Prostate gland (tissue), 2 donors: ENCODE measurements around the gene PSPN. TPM values are rescaled to one million over a fixed set of nuclear protein-coding genes. Genes with fewer than 3 reads are reported as not detected.
"Not testable (repeated sequence)": the region's sequence is repeated elsewhere in the genome, so short reads cannot be mapped to it uniquely, and the experiment has no call there.

Experiments used
- DNase-seq: peaks from one replicate; pipeline ENCODE4 v3.0.0-alpha.2; 2019; ENCODE audit warnings: low spot score
- H3K27ac ChIP-seq, 2 donors: fragments of 200-600 bp; sonication (generic); 2 replicates each; pipeline ENCODE4 v1.5.1; 2017 to 2019
- H3K27me3 ChIP-seq: fragments of 200-600 bp; sonication (generic); replicated peaks from 2 replicates; pipeline ENCODE4 v1.5.1; 2019; ENCODE audit not compliant: insufficient read depth
- H3K36me3 ChIP-seq, 2 donors: fragments of 200-600 bp; sonication (generic); 1 replicate in 1 of 2; 2 replicates in 1 of 2; pipeline versions ENCODE4 v1.5.1 to v1.8.1; 2017 to 2019
- H3K4me1 ChIP-seq: fragments of 200-600 bp; sonication (generic); replicated peaks from 2 replicates; pipeline ENCODE4 v1.5.1; 2019
- H3K4me3 ChIP-seq, 2 donors: fragments of 200-600 bp; sonication (generic); 2 replicates each; pipeline ENCODE4 v1.5.1; 2017 to 2019
- H3K9me3 ChIP-seq: fragments of 200-600 bp; sonication (generic); 2 replicates; pipeline ENCODE4 v1.5.1; 2017
- POLR2A ChIP-seq: fragments of 450-650 bp; IDR thresholded peaks from one replicate; pipeline ENCODE4 v1.6.1; 2016; ENCODE audit warnings: antibody characterized with exemption, mild to moderate bottlenecking
- POLR2AphosphoS5 ChIP-seq: sonication (generic); formaldehyde crosslinking; IDR thresholded peaks from one replicate; pipeline ENCODE4 v1.6.1; 2017; ENCODE audit warnings: antibody characterized with exemption
- WGBS: methylation state at CpG from one replicate; pipeline ENCODE4 v1.1.5; 2018; 5-methylcytosine and 5-hydroxymethylcytosine counted together
- intact Hi-C: fragments of 100-400 bp; cut with DNase I; formaldehyde crosslinking; loops from one replicate; pipeline ENCODE4 v1.14.2; 2022
- total RNA-seq, 2 donors: library from RNA; depleted of rRNA; stranded (reverse); fragments of >200 nt; gene quantifications; one replicate each; pipeline ENCODE4 v1.1.0, GENCODE V29; 2016
- TF ChIP-seq, protein P1 (sequence below), 4 experiments: fragments of 200-600 bp in 2 of 4; fragments of 450-650 bp in 2 of 4; sonication (generic) in 2 of 4; IDR thresholded peaks; 1 replicate in 3 of 4; 2 replicates in 1 of 4; pipeline ENCODE4 v1.5.1; 2016 to 2019; ENCODE audit warnings: antibody characterized with exemption in 4 of 4, mild to moderate bottlenecking in 2 of 4, moderate library complexity in 2 of 4

The PSPN gene
- total RNA-seq, 2 donors from 2014 or later = 1.1 to 2.2 TPM

DNA sequence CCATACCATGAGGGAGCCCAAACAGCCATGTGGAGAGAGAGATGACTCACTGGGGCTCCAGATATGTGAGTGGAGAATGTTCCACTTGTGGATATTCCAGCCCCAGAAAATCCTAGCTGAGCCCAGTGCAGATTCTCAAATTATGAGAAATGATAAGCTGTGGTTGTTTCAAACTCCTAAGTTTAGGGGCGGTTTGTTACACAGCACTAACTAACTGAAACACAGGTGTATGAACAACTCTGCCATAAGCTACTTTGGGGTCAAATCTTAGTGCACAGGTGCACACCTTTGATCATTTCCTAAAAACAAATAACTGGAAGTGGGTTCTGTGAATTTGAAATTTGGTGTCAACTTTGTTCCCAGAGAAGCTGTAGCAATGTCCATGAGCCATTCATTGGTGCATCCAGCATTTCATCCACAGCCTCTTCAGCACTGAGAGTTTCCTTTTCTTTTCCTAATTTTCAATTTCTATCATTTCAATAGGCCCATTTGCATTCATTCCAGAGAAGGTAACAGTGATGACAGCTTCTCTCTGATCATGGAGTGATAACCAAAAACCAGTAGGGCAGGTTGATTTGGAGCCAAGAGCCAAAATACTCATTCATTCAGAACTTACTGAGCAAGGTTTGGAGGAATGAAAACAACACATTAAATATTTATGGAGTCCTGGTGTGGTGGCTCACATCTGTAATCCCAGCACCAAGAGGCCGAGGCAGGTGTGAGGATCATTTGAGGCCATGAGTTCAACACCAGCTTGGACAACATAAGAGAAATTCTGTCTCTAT lies 23.2 kb downstream of the PSPN start:
- DNase-seq = peak; percentile 74
- H3K4me3 ChIP-seq = no peak overlapping the region
- H3K27me3 ChIP-seq = no peaks in the 10 kb centered on the region
- WGBS = 69% methylated on average over 2 of the region's 2 CpGs
- H3K9me3 ChIP-seq = no peaks in the 10 kb centered on the region
- intact Hi-C loops = no loop called here
- peak overlapping the region; percentile 48 to 86 for H3K27ac ChIP-seq
- no peaks in the 10 kb centered on the region for H3K36me3 ChIP-seq
- TF ChIP-seq POLR2AphosphoS5 = peak; percentile 91
- TF ChIP-seq, protein P1, sequence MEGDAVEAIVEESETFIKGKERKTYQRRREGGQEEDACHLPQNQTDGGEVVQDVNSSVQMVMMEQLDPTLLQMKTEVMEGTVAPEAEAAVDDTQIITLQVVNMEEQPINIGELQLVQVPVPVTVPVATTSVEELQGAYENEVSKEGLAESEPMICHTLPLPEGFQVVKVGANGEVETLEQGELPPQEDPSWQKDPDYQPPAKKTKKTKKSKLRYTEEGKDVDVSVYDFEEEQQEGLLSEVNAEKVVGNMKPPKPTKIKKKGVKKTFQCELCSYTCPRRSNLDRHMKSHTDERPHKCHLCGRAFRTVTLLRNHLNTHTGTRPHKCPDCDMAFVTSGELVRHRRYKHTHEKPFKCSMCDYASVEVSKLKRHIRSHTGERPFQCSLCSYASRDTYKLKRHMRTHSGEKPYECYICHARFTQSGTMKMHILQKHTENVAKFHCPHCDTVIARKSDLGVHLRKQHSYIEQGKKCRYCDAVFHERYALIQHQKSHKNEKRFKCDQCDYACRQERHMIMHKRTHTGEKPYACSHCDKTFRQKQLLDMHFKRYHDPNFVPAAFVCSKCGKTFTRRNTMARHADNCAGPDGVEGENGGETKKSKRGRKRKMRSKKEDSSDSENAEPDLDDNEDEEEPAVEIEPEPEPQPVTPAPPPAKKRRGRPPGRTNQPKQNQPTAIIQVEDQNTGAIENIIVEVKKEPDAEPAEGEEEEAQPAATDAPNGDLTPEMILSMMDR (IDR thresholded peaks at IDR 0.05) = no peak
- no peak for TF ChIP-seq POLR2A
- no peaks in the 10 kb centered on the region for H3K4me1 ChIP-seq

DNA sequence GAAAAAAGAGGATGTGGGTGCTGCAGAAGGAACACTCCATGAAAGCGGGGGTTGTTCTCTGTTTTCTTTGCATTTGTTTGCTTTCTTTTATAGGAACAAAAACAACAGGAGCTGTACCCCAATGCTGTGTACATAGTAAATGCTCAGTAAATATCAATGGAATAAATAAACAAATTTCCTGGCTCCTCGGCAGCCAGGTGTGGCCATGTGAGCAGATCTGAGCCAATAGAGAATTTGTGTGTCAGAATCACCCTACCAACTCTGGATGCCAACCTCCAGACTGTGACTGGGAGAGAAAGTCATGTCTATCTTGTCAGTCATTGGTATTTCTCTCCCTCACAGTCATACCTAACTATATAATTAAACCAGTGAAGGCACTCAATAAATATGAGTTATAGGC lies 25.0 kb downstream of the PSPN start:
- Histone ChIP-seq H3K9me3 (no peaks in the 10 kb centered on the region), H3K36me3 (no peaks in the 10 kb centered on the region), H3K4me1 (no peaks in the 10 kb centered on the region), H3K27me3 (no peaks in the 10 kb centered on the region), H3K27ac (peak overlapping the region; percentile 74 to 86), H3K4me3 (no peak overlapping the region)
- peak; percentile 89 for TF ChIP-seq POLR2AphosphoS5
- no peak for TF ChIP-seq POLR2A
- WGBS = 53% methylated on average over 2 of the region's 2 CpGs
- intact Hi-C loops = no loop called here
- peak; percentile 70 for DNase-seq

DNA sequence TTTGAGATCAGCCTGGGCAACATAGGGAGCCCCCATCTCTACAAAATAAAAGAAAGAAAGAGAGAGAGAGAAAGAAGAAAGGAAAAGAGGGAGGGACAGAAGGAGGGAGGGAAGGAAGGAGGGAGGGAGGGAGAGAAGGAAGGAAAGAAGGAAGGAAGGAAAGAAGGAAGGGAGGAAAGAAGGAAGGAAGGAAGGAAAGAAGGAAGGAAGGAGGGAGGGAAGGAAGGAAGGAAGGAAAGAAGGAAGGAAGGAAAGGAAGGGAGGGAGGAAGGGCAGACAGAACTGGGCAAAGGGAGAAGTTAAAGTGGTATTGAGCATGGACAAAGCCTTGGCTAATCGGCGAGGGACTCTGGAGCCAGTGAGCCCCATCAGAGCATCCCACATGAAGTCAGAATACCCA lies 26.5 kb downstream of the PSPN start:
- intact Hi-C loops, H3K27me3 ChIP-seq, H3K9me3 ChIP-seq, H3K4me1 ChIP-seq, DNase-seq, H3K4me3 ChIP-seq, H3K36me3 ChIP-seq: not testable (repeated sequence)
- WGBS = 88% methylated on average over 2 of the region's 2 CpGs
- peak overlapping the region in 1 of 2 donors; percentile 86 for H3K27ac ChIP-seq

DNA sequence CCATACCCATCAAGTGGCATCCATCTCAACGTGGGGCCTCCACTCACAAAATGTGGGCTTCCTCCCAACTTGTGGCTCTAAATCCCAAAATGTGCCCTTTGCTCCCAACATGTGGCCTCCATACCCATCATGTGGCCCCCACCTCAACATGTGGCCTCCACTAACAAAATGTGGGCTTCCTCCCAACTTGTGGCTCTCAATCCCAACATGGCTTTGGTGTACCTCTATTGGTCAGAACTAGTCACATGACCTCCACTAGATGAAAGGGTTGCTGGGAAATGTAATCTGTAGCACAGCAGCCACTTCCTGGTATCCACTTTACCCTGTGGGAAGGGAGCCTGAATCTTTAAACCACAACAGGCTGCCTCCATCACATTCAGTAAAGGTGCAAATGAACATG lies 32.3 kb downstream of the PSPN start:
- WGBS = 89% methylated on average over 1 of the region's 1 CpG
- intact Hi-C loops = no loop called here
- no peak overlapping the region for H3K4me3 ChIP-seq
- no peaks in the 10 kb centered on the region for H3K36me3 ChIP-seq
- TF ChIP-seq, protein P1 (IDR thresholded peaks at IDR 0.05) = no peak
- no peak for TF ChIP-seq POLR2AphosphoS5
- TF ChIP-seq POLR2A = no peak
- no peaks in the 10 kb centered on the region for H3K4me1 ChIP-seq
- DNase-seq = no peak
- H3K9me3 ChIP-seq = no peaks in the 10 kb centered on the region
- H3K27me3 ChIP-seq = no peaks in the 10 kb centered on the region
- no peak overlapping the region for H3K27ac ChIP-seq

DNA sequence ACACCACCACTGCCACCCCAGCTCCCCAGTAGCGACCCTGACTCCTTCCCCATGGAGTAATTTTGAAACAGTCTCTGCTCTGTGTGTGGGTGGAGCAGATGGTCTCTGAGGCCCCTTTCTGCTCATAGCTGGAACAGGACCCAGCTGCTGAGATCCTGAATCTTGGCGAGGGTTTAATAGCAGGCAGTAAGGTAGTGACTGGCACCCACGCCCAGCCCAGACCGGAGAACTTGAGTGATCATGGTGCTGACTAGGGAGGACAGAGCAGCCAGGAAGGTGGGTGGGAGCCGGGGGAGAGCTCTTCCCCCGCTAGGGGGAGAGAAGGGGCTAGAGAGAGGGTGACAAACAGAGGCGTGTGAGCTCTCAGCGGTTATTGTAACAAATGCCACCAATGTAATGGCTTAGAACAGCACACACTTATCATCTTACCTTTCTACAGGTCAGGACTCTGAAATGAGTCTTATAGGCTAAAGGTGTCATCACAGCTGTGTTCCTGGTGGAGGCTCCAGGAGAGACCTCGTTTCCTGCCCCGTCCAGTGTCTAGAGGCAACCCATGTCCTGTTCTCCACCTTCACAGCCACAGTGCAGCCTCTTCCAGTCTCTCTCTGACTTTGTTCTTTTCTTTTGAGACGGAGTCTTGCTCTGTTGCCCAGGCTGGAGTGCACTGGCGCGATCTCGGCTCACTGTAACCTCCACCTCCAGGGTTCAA lies 35.1 kb downstream of the PSPN start:
- WGBS = 66% methylated on average over 14 of the region's 14 CpGs
- intact Hi-C loops = no loop called here
- Histone ChIP-seq H3K27me3 (no peaks in the 10 kb centered on the region), H3K9me3 (no peaks in the 10 kb centered on the region), H3K4me3 (no peak overlapping the region), H3K4me1 (no peaks in the 10 kb centered on the region), H3K36me3 (no peaks in the 10 kb centered on the region), H3K27ac (no peak overlapping the region)
- TF ChIP-seq POLR2AphosphoS5 (no peak), POLR2A (no peak)
- TF ChIP-seq, protein P1 (IDR thresholded peaks at IDR 0.05) = no peak
- DNase-seq = no peak
